H9 (cell line): ENCODE measurements around the gene MACROD1. TPM values are rescaled to one million over a fixed set of nuclear protein-coding genes. Genes with fewer than 3 reads are reported as not detected.

Experiments used
- DNase-seq: peaks from one replicate; pipeline ENCODE4 v3.0.0-alpha.2; 2017
- H2AFZ ChIP-seq: one replicate; pipeline ENCODE4 v1.6.1; 2013; ENCODE audit warnings: mild to moderate bottlenecking, low read length, control low read depth, moderate library complexity
- H2AK5ac ChIP-seq: 2 replicates; pipeline ENCODE4 v1.6.1; 2013; ENCODE audit warnings: low read length, control low read depth, mixed read lengths; ENCODE audit not compliant: insufficient read length
- H2BK120ac ChIP-seq: one replicate; pipeline ENCODE4 v1.6.1; 2013; ENCODE audit warnings: low read depth, mild to moderate bottlenecking, low read length, control low read depth, inconsistent platforms; ENCODE audit not compliant: poor library complexity, severe bottlenecking
- H2BK12ac ChIP-seq: 2 replicates; pipeline ENCODE4 v1.6.1; 2013; ENCODE audit warnings: low read length, control low read depth, mixed read lengths, low read depth; ENCODE audit not compliant: insufficient read length
- H2BK15ac ChIP-seq: 2 replicates; pipeline ENCODE4 v1.6.1; 2013; ENCODE audit warnings: low read depth, low read length, control low read depth
- H2BK20ac ChIP-seq: one replicate; pipeline ENCODE4 v1.6.1; 2013; ENCODE audit warnings: low read depth, mild to moderate bottlenecking, low read length, control low read depth, inconsistent platforms; ENCODE audit not compliant: poor library complexity, severe bottlenecking
- H2BK5ac ChIP-seq: 2 replicates; pipeline ENCODE4 v1.6.1; 2013; ENCODE audit warnings: low read length, control low read depth, mixed read lengths; ENCODE audit not compliant: insufficient read length
- H3K14ac ChIP-seq: 2 replicates; pipeline ENCODE4 v1.6.1; 2013; ENCODE audit warnings: low read length, control low read depth; ENCODE audit not compliant: insufficient read depth
- H3K18ac ChIP-seq: 2 replicates; pipeline ENCODE4 v1.6.1; 2013; ENCODE audit warnings: low read depth, mild to moderate bottlenecking, mixed read lengths, low read length, control low read depth; ENCODE audit not compliant: insufficient read length
- H3K23ac ChIP-seq: 2 replicates; pipeline ENCODE4 v1.6.1; 2013; ENCODE audit warnings: low read length, control low read depth, mixed read lengths, low read depth; ENCODE audit not compliant: insufficient read length
- H3K23me2 ChIP-seq: 2 replicates; pipeline ENCODE4 v1.6.1; 2013; ENCODE audit warnings: low read depth, mild to moderate bottlenecking, mixed read lengths, low read length, control low read depth; ENCODE audit not compliant: insufficient read length, poor library complexity, severe bottlenecking
- H3K27ac ChIP-seq: 2 replicates; pipeline ENCODE4 v1.5.1; 2013; ENCODE audit warnings: low read length, control low read depth, mixed read lengths, low read depth; ENCODE audit not compliant: insufficient read length
- H3K27me3 ChIP-seq: 2 replicates; pipeline ENCODE4 v1.6.1; 2013; ENCODE audit warnings: low read length, control low read depth, inconsistent platforms; ENCODE audit not compliant: insufficient read depth
- H3K4ac ChIP-seq: 2 replicates; pipeline ENCODE4 v1.6.1; 2013; ENCODE audit warnings: low read depth, mild to moderate bottlenecking, control low read depth, inconsistent platforms, low read length, moderate library complexity
- H3K4me1 ChIP-seq: 2 replicates; pipeline ENCODE4 v1.6.1; 2013; ENCODE audit warnings: low read length, control low read depth, inconsistent platforms; ENCODE audit not compliant: insufficient read depth
- H3K4me2 ChIP-seq: 2 replicates; pipeline ENCODE4 v1.6.1; 2013; ENCODE audit warnings: low read length, control low read depth, mixed read lengths; ENCODE audit not compliant: insufficient read length, insufficient read depth
- H3K56ac ChIP-seq: 2 replicates; pipeline ENCODE4 v1.6.1; 2013; ENCODE audit warnings: low read depth, mild to moderate bottlenecking, mixed read lengths, low read length, control low read depth; ENCODE audit not compliant: insufficient read length
- H3K79me1 ChIP-seq: 2 replicates; pipeline ENCODE4 v1.6.1; 2013; ENCODE audit warnings: low read depth, mild to moderate bottlenecking, moderate library complexity, low read length, control low read depth, inconsistent platforms; ENCODE audit not compliant: insufficient read depth, poor library complexity, severe bottlenecking
- H3K79me2 ChIP-seq: 2 replicates; pipeline ENCODE4 v1.6.1; 2013; ENCODE audit warnings: low read length, control low read depth, inconsistent platforms; ENCODE audit not compliant: insufficient read depth
- H3K9ac ChIP-seq: 2 replicates; pipeline ENCODE4 v1.6.1; 2013; ENCODE audit warnings: low read length, control low read depth, mixed read lengths; ENCODE audit not compliant: insufficient read length; ENCODE audit errors: extremely low read depth
- H3K9me3 ChIP-seq: one replicate; pipeline ENCODE4 v1.6.1; 2013; ENCODE audit warnings: low read depth, low read length, inconsistent platforms; ENCODE audit not compliant: control insufficient read depth
- H3T11ph ChIP-seq: one replicate; pipeline ENCODE4 v1.6.1; 2013; ENCODE audit warnings: mild to moderate bottlenecking, low read length, control low read depth, inconsistent platforms
- H4K20me1 ChIP-seq: one replicate; pipeline ENCODE4 v1.6.1; 2013; ENCODE audit not compliant: control insufficient read depth, insufficient read length, insufficient read depth
- H4K5ac ChIP-seq: 2 replicates; pipeline ENCODE4 v1.6.1; 2013; ENCODE audit warnings: low read depth, mild to moderate bottlenecking, mixed read lengths, low read length, control low read depth; ENCODE audit not compliant: insufficient read length
- H4K8ac ChIP-seq: replicated peaks from 2 replicates; pipeline ENCODE4 v1.6.1; 2013; ENCODE audit warnings: low read length, control low read depth, mixed read lengths, low read depth; ENCODE audit not compliant: insufficient read length
- H4K91ac ChIP-seq: 2 replicates; pipeline ENCODE4 v1.6.1; 2013; ENCODE audit warnings: low read depth, mild to moderate bottlenecking, moderate library complexity, mixed read lengths, low read length, control low read depth; ENCODE audit not compliant: insufficient read length
- H3K27ac Mint-ChIP-seq, 3 experiments: 2 replicates in 2 of 3; 3 replicates in 1 of 3; pipeline ENCODE4 v1.8.0; 2020 to 2021; ENCODE audit warnings: mixed read lengths in 3 of 3, mild to moderate bottlenecking in 1 of 3, moderate library complexity in 1 of 3
- H3K27me3 Mint-ChIP-seq: 2 replicates; pipeline ENCODE4 v1.8.0; 2021; ENCODE audit warnings: low read depth, mild to moderate bottlenecking, moderate library complexity, mixed read lengths
- H3K36me3 Mint-ChIP-seq, 3 experiments: 2 replicates in 2 of 3; 3 replicates in 1 of 3; pipeline ENCODE4 v1.8.0; 2020 to 2021; ENCODE audit warnings: low read depth in 3 of 3, mixed read lengths in 3 of 3; ENCODE audit not compliant: insufficient read depth in 1 of 3
- H3K4me1 Mint-ChIP-seq, 2 experiments: 2 replicates each; pipeline ENCODE4 v1.8.0; 2020; ENCODE audit warnings: mixed read lengths in 2 of 2
- H3K4me3 Mint-ChIP-seq, 2 experiments: 2 replicates in 1 of 2; 3 replicates in 1 of 2; pipeline ENCODE4 v1.8.0; 2020 to 2021; ENCODE audit warnings: mild to moderate bottlenecking in 2 of 2, mixed read lengths in 2 of 2, moderate library complexity in 1 of 2
- H3K9me3 Mint-ChIP-seq, 2 experiments: 2 replicates in 1 of 2; 3 replicates in 1 of 2; pipeline ENCODE4 v1.8.0; 2020; ENCODE audit warnings: mild to moderate bottlenecking in 2 of 2, mixed read lengths in 2 of 2, moderate library complexity in 1 of 2
- WGBS: extraction: QIAGEN DNeasy Blood & Tissue Kit; methylation state at CpG from one replicate; pipeline ENCODE4 v1.1.7; 2013; ENCODE audit warnings: missing lambda C conversion rate, low lambda C conversion rate, mixed read lengths; ENCODE audit not compliant: insufficient read length; ENCODE audit errors: extremely low coverage; 5-methylcytosine and 5-hydroxymethylcytosine counted together
- total RNA-seq: library from RNA; stranded (reverse); gene quantifications from 2 replicates; pipeline ENCODE4 v1.2.1, GENCODE V29; 2021
- TF ChIP-seq, protein P1 (sequence below): fragments of 200-600 bp; sonication (generic); conservative IDR thresholded peaks from 3 replicates; pipeline ENCODE4 v1.8.0; 2021; ENCODE audit warnings: antibody characterized with exemption, mild to moderate bottlenecking

Gene MACROD1
- total RNA-seq, 1 experiment from 2014 or later: 21.2 TPM

- Mint-ChIP-seq H3K4me3 (no peak overlapping the region; a peak in 1 of 5 replicates), H3K36me3 (no peaks in the 10 kb centered on the region; a peak in 1 of 7 replicates), H3K27ac (peak overlapping the region in 1 of 3 experiments; percentile 47; a peak in 1 of 7 replicates), H3K27me3 (peaks cover 78% of the 10 kb centered on the region), H3K4me1 (peaks cover 14 to 24% of the 10 kb centered on the region in 2 experiments), H3K9me3 (no peaks in the 10 kb centered on the region)
- Histone ChIP-seq H3K9ac (no peak overlapping the region), H4K91ac (no peak overlapping the region), H4K5ac (no peak overlapping the region), H4K8ac (no peak overlapping the region), H4K20me1 (no peaks in the 10 kb centered on the region), H3K79me1 (no peaks in the 10 kb centered on the region), H2BK15ac (no peak overlapping the region), H2BK20ac (no peak overlapping the region), H3K9me3 (no peaks in the 10 kb centered on the region), H3K56ac (no peak overlapping the region), H3K4me2 (no peak overlapping the region), H3K4me1 (no peaks in the 10 kb centered on the region), H3K27me3 (peaks cover 24% of the 10 kb centered on the region; the same call in 1 of the 2 replicates), H3K4ac (no peak overlapping the region), H2BK5ac (no peak overlapping the region), H3K23me2 (peaks cover 20% of the 10 kb centered on the region), H3K18ac (no peak overlapping the region), H2AFZ (no peak overlapping the region), H2AK5ac (no peak overlapping the region), H3K14ac (no peak overlapping the region; the same call in 1 of the 2 replicates), H3T11ph (no peak overlapping the region), H3K27ac (no peak overlapping the region), H3K79me2 (no peaks in the 10 kb centered on the region), H2BK120ac (no peak overlapping the region), H2BK12ac (no peak overlapping the region), H3K23ac (no peak overlapping the region)
- TF ChIP-seq, protein P1, sequence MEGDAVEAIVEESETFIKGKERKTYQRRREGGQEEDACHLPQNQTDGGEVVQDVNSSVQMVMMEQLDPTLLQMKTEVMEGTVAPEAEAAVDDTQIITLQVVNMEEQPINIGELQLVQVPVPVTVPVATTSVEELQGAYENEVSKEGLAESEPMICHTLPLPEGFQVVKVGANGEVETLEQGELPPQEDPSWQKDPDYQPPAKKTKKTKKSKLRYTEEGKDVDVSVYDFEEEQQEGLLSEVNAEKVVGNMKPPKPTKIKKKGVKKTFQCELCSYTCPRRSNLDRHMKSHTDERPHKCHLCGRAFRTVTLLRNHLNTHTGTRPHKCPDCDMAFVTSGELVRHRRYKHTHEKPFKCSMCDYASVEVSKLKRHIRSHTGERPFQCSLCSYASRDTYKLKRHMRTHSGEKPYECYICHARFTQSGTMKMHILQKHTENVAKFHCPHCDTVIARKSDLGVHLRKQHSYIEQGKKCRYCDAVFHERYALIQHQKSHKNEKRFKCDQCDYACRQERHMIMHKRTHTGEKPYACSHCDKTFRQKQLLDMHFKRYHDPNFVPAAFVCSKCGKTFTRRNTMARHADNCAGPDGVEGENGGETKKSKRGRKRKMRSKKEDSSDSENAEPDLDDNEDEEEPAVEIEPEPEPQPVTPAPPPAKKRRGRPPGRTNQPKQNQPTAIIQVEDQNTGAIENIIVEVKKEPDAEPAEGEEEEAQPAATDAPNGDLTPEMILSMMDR: no peak
- WGBS: no CpG with 5 or more reads among the region's 23 CpGs
- no peak for DNase-seq
Measured at GRCh38 chr11:64003807-64004589, 161.9 kb downstream of the MACROD1 start.
